Measurements from ENCODE around the gene PPP2R3B.
"Not testable (repeated sequence)": the region's sequence is repeated elsewhere in the genome, so short reads cannot be mapped to it uniquely, and the experiment has no call there.

The PPP2R3B gene

DNA sequence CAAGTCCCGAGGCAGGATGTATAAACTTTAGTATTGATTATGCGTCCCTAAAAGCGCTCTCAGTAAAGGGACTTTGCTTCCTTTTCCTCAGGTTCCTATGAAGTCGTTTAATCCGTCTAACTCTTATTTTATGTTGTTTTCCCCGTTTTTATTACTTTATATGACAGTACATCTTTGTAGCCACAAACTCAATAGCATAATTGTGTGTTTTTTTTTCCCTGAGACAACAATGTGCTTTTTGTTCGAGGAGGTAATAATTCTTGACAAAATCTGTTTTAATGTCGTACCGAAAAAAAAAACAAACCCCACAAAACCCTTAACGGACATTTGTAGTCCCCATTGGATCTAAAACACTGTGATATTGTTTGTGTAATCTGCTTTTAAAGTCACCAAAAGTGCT lies 17.9 kb upstream of the PPP2R3B start:
- DNase-seq (ENCODE audit: low read depth in 2 of 2): no peak

GRCh38 chrX:402857-403256 lies 16.1 kb upstream of the PPP2R3B start:
- DNase-seq (ENCODE audit: low read depth in 2 of 2): no peak

DNA sequence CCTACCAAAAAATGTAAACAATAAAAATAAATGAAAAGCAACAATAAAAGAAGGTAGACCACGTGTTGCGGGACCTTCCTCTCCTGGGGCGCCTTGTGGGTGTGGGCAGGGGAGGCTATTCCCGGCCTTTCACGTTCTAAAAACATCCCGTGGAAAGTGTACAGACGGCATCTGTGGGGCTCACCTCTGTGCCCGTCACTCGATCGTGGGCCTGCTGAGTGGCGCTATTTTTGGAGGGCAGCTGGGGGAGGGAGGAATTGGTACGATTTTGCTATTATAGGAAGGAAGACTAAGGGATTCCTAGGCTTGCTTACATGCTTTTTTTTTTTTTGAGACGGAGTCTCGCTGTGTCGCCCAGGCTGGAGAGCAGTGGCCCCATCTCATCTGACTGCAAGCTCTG lies 13.6 kb upstream of the PPP2R3B start:
- DNase-seq (ENCODE audit: low read depth in 2 of 2): no peak

DNA sequence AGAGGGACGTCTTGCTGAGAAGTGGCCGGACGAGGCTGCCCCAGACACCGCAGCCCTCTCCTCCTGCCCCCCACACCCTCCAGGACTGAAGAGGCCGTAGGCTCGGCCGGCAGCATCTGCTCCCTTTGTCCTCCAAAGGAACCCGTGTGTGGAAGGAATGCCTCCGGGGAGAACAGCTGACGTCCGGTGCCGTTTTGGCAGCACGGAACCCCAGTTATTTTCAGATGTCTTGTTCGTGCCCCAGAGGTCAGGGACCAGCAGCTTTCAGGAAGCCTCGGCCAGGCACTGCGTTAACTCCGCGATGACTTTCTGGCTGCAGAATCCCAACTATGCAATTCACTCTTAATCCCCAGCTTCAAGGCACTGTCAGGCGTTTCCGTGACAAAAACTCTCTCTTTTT lies 10.9 kb upstream of the PPP2R3B start:
- DNase-seq (ENCODE audit: low read depth in 2 of 2): no peak

- DNase-seq (ENCODE audit: low read depth in 2 of 2): no peak
Observed at GRCh38 chrX:394830-395229, 8.1 kb upstream of the PPP2R3B start.

DNA sequence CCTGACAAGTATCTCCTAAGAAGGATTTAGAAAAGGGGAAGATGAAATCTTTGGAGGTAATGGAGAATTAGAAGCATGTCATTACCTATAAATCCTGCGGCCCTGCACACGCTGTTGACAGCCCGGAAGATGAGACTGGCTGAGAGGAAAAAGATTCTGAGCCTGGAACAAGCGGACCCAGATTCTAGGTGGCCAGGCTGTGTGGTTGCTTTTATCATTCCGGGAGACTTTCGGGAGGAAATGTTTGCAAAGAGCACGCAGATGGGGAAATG lies 5.8 kb upstream of the PPP2R3B start:
- no peak for DNase-seq (ENCODE audit: low read depth in 2 of 2)

GRCh38 chrX:391717-392574 lies 5.2 kb upstream of the PPP2R3B start:
- DNase-seq (ENCODE audit: low read depth in 2 of 2): no peak

- DNase-seq (ENCODE audit: low read depth in 2 of 2): no peak
Observed at GRCh38 chrX:390459-390858, 3.8 kb upstream of the PPP2R3B start.

GRCh38 chrX:389021-389441 lies 2.3 kb upstream of the PPP2R3B start:
- DNase-seq (ENCODE audit: low read depth in 2 of 2): no peak

GRCh38 chrX:387729-388128 lies 1.0 kb upstream of the PPP2R3B start:
- DNase-seq (ENCODE audit: low read depth in 2 of 2): no peak

DNA sequence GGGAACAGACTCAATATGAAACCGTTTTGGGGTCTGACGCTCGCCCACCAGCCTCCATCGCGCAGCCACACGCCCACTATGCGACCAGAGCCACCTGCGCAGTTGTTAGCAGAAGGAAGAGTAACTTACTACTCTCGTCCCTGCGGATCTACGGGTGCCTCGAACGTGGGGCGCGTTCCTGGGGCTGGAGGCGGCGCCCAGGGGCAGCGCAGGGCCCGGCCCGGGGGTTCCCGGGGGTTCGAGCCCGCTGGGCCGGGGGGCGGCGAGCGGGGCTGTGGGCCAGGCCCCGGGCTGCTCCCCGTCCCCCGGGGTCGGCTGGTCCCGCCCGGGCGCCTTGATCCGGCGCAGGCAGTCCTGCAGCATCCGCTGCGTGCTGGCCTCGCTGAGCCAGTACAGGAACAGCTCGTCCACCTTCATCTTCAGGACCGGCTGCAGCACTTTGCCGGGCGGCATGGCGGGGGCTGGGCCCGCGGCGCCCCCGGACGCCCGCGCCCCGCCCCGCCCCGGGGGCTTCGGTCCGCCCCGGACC lies 404 bp downstream of the PPP2R3B start:
- DNase-seq (ENCODE audit: low read depth in 2 of 2): peak; percentile 5 to 28

DNA sequence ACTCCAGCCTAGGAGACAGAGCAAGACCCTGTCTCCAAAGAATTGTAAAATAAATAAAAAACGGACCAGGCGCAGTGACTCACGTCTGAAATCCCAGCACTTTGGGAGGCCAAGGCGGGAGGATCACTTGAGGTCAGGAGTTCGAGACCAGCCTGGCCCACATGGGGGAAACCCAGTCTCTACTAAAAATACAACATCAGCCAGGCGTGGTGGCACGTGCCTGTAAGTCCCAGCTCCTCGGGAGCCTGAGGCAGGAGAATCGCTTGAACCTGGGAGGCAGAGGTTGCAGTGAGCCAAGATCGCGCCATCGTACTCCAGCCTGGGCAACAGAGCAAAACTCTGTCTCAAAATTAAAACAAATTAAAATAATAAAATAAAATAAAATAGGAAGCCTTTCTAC lies 971 bp downstream of the PPP2R3B start:
- not testable (repeated sequence) for DNase-seq (ENCODE audit: low read depth in 2 of 2)

- DNase-seq (ENCODE audit: low read depth in 2 of 2): no peak
Observed at GRCh38 chrX:384861-385260, 1.8 kb downstream of the PPP2R3B start.

- DNase-seq (ENCODE audit: low read depth in 2 of 2): no peak
Observed at GRCh38 chrX:378443-378842, 8.3 kb downstream of the PPP2R3B start.

- not testable (repeated sequence) for DNase-seq (ENCODE audit: low read depth in 2 of 2)
Observed at GRCh38 chrX:376206-376605, 10.5 kb downstream of the PPP2R3B start.

DNA sequence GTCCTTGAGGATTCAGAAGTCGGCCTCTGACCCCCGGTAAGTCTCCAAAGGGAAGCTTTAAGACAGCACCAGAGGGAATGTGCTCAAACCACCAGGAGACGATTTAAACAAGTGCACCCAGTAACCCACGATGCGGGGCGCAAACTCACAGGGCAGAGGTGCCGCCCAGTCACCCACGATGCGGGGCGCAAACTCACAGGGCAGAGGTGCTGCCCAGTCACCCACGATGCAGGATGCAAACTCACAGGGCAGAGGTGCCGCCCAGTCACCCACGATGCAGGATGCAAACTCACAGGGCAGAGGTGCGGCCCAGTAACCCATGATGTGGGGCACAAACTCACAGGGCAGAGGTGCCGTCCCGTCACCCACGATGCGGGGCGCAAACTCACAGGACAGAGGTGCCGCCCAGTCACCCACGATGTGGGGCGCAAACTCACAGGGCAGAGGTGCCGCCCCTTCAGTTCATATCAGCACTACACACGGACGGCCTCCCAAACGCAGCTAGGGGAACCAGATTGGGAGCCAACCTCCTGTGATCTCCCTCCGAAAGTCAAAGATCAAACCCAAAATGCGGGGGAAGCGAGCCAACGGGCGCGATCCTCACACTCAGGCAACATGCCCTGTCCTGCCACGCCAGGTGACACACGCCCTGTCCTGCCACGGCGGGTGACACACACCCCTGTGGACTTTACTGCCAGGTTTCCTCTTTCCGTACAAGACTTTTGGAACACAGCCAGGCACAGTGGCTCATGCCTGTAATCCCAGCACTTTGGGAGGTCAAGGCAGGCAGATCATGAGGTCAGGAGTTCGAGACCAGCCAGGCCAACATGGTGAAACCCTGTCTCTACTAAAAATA lies 11.3 kb downstream of the PPP2R3B start:
- no peak for DNase-seq (ENCODE audit: low read depth in 2 of 2)

GRCh38 chrX:374596-374995 lies 12.1 kb downstream of the PPP2R3B start:
- DNase-seq (ENCODE audit: low read depth in 2 of 2): no peak

- no peak for DNase-seq (ENCODE audit: low read depth in 2 of 2)
Observed at GRCh38 chrX:373641-374471, 12.9 kb downstream of the PPP2R3B start.

GRCh38 chrX:372856-373640 lies 13.7 kb downstream of the PPP2R3B start:
- no peak for DNase-seq (ENCODE audit: low read depth in 2 of 2)

GRCh38 chrX:371907-372306 lies 14.8 kb downstream of the PPP2R3B start:
- DNase-seq (ENCODE audit: low read depth in 2 of 2): no peak

Data from activated CD8-positive, alpha-beta memory T cell treated with anti-CD3 and anti-CD28 coated beads for 4 hours (primary cell).